GM19240 (cell line): ENCODE results near the gene LGR6.
"Not testable (repeated sequence)": the region's sequence is repeated elsewhere in the genome, so short reads cannot be mapped to it uniquely, and the experiment has no call there.

Source experiments
- DNase-seq: peaks from one replicate; pipeline ENCODE4 v3.0.0; 2011; ENCODE audit warnings: low spot score; ENCODE audit not compliant: insufficient read length

The LGR6 gene

GRCh38 chr1:202193614-202194327 is at the start of gene LGR6:
TSS of gene LGR6 (plus strand) at chr1:202193799. CDS start at chr1:202193990, 191 bp downstream.
- no peak for DNase-seq

- DNase-seq: peak; percentile 71
Measured at GRCh38 chr1:202144402-202145067, 49.1 kb upstream of the LGR6 start, which contains the start of gene ARL8A. TSS of gene ARL8A (minus strand) at chr1:202144737. CDS start at chr1:202144572, 165 bp downstream.

- DNase-seq: no peak
Measured at GRCh38 chr1:202145068-202145743, 48.4 kb upstream of the LGR6 start.

- DNase-seq: not testable (repeated sequence)
Measured at GRCh38 chr1:202145744-202146140, 47.9 kb upstream of the LGR6 start.

GRCh38 chr1:202146279-202146678 is 47.3 kb upstream of the LGR6 start:
- DNase-seq: no peak

GRCh38 chr1:202146993-202147392 is 46.6 kb upstream of the LGR6 start:
- no peak for DNase-seq

GRCh38 chr1:202148391-202148790 is 45.2 kb upstream of the LGR6 start:
- no peak for DNase-seq

- DNase-seq: no peak
Measured at GRCh38 chr1:202149566-202149965, 44.0 kb upstream of the LGR6 start.

GRCh38 chr1:202150187-202150586 is 43.4 kb upstream of the LGR6 start:
- DNase-seq: no peak

- no peak for DNase-seq
Measured at GRCh38 chr1:202150602-202151001, 43.0 kb upstream of the LGR6 start.

GRCh38 chr1:202151045-202151444 is 42.6 kb upstream of the LGR6 start:
- DNase-seq: no peak

- DNase-seq: no peak
Measured at GRCh38 chr1:202152399-202152798, 41.2 kb upstream of the LGR6 start.

- DNase-seq: no peak
Measured at GRCh38 chr1:202153284-202153683, 40.3 kb upstream of the LGR6 start.

GRCh38 chr1:202154148-202154765 is 39.3 kb upstream of the LGR6 start:
- no peak for DNase-seq

- DNase-seq: no peak
Measured at GRCh38 chr1:202154766-202155477, 38.7 kb upstream of the LGR6 start.

GRCh38 chr1:202155478-202156021 is 38.0 kb upstream of the LGR6 start:
- DNase-seq: no peak

GRCh38 chr1:202156590-202156989 is 37.0 kb upstream of the LGR6 start:
- no peak for DNase-seq

- no peak for DNase-seq
Measured at GRCh38 chr1:202157945-202158344, 35.7 kb upstream of the LGR6 start.

- no peak for DNase-seq
Measured at GRCh38 chr1:202158810-202159533, 34.6 kb upstream of the LGR6 start.
